HepG2 (cell line): Measurements from ENCODE around the gene CFAP92. TPM values are rescaled to one million over a fixed set of nuclear protein-coding genes. Genes with fewer than 3 reads are reported as not detected.

Experiments
- CREB3 ChIP-seq: sonication (generic); formaldehyde crosslinking; IDR thresholded peaks from 2 replicates; pipeline ENCODE4 v1.5.0; 2020; ENCODE audit warnings: missing genetic modification reagents
- CTCF ChIP-seq: sonication (generic); formaldehyde crosslinking; IDR thresholded peaks from 2 replicates; pipeline ENCODE4 v1.5.0; 2020; ENCODE audit warnings: mild to moderate bottlenecking, missing genetic modification reagents, moderate library complexity
- GATAD1 ChIP-seq: IDR thresholded peaks from 2 replicates; pipeline ENCODE4 v1.6.1; 2016; ENCODE audit warnings: missing genetic modification reagents, missing compliant biosample characterization
- NRL ChIP-seq: sonication (generic); formaldehyde crosslinking; IDR thresholded peaks from 2 replicates; pipeline ENCODE4 v1.5.0; 2020; ENCODE audit warnings: missing genetic modification reagents, mild to moderate bottlenecking, moderate library complexity, borderline replicate concordance
- RARG ChIP-seq: sonication (generic); formaldehyde crosslinking; IDR thresholded peaks from 2 replicates; pipeline ENCODE4 v1.4.0; 2020; ENCODE audit warnings: low read depth, mild to moderate bottlenecking, missing genetic modification reagents
- SRF ChIP-seq: IDR thresholded peaks from 2 replicates; pipeline ENCODE4 v1.6.1; 2011; ENCODE audit warnings: mild to moderate bottlenecking, low read depth, low read length, moderate library complexity
- STAG1 ChIP-seq: sonication (generic); formaldehyde crosslinking; IDR thresholded peaks from 2 replicates; pipeline ENCODE4 v1.4.0; 2020; ENCODE audit warnings: missing genetic modification reagents
- THAP11 ChIP-seq: IDR thresholded peaks from 2 replicates; pipeline ENCODE4 v1.6.1; 2016; ENCODE audit warnings: missing biosample characterization, missing genetic modification reagents
- ZNF138 ChIP-seq: sonication (generic); formaldehyde crosslinking; IDR thresholded peaks from 2 replicates; pipeline ENCODE4 v1.5.0; 2020; ENCODE audit warnings: mild to moderate bottlenecking, low read depth, missing genetic modification reagents
- ZNF3 ChIP-seq: IDR thresholded peaks from 2 replicates; pipeline ENCODE4 v1.7.0; 2017; ENCODE audit warnings: inconsistent platforms
- ZNF318 ChIP-seq: sonication (generic); formaldehyde crosslinking; IDR thresholded peaks from 2 replicates; pipeline ENCODE4 v1.4.0; 2020; ENCODE audit warnings: mild to moderate bottlenecking, missing genetic modification reagents
- ZNF484 ChIP-seq: sonication (generic); formaldehyde crosslinking; IDR thresholded peaks from 2 replicates; pipeline ENCODE4 v1.5.1; 2020; ENCODE audit warnings: mild to moderate bottlenecking, low read depth, missing genetic modification reagents, borderline replicate concordance
- ZNF709 ChIP-seq: sonication (generic); formaldehyde crosslinking; IDR thresholded peaks from 2 replicates; pipeline ENCODE4 v1.5.0; 2020; ENCODE audit warnings: mild to moderate bottlenecking, missing genetic modification reagents
- ZNF775 ChIP-seq: sonication (generic); formaldehyde crosslinking; IDR thresholded peaks from 2 replicates; pipeline ENCODE4 v1.4.0; 2020; ENCODE audit warnings: missing genetic modification reagents, mild to moderate bottlenecking, moderate library complexity, borderline replicate concordance
- ZSCAN22 ChIP-seq: sonication (generic); formaldehyde crosslinking; IDR thresholded peaks from 2 replicates; pipeline ENCODE4 v1.4.0; 2020; ENCODE audit warnings: mild to moderate bottlenecking, missing genetic modification reagents
- polyA plus RNA-seq, 8 experiments: library from polyadenylated mRNA; depleted of rRNA in 3 of 8; stranded (reverse) in 7 of 8; unstranded in 1 of 8; fragments of >200 nt; fragmentation: Illumina TruSeq in 4 of 8; extraction: Trizol in 4 of 8; gene quantifications; 2 replicates each; pipeline versions ENCODE4 v1.2.1 to v1.2.3, GENCODE V29; 2011 to 2016; ENCODE audit warnings: low read depth in 4 of 8, missing spikeins in 1 of 8, mixed read lengths in 1 of 8; ENCODE audit not compliant: insufficient read depth in 1 of 8
- total RNA-seq, 5 experiments: library from RNA; depleted of rRNA; stranded (reverse); fragments of >200 nt; fragmentation: Illumina TruSeq; extraction: Trizol; gene quantifications; 2 replicates each; pipeline ENCODE4 v1.2.3, GENCODE V29; 2016; ENCODE audit warnings: low read depth in 1 of 5

The CFAP92 gene
- total and polyA plus RNA-seq, 2 of the 13 experiments (the other 11 are each of a cell fraction or from before 2014, with no cell fraction given) = 0.18 to 0.46 TPM

- TF ChIP-seq CREB3 (no peak), THAP11 (no peak), ZNF484 (CRISPR knock-in tag) (no peak), ZNF775 (no peak), ZNF138 (CRISPR knock-in tag) (no peak), ZNF709 (no peak), ZSCAN22 (CRISPR knock-in tag) (no peak), STAG1 (CRISPR knock-in tag) (peak; percentile 64), RARG (no peak), NRL (CRISPR knock-in tag) (no peak), CTCF (peak; percentile 55), ZNF3 (CRISPR knock-in tag) (peak; percentile 66; the same call in 1 of the 2 replicates), GATAD1 (CRISPR knock-in tag) (no peak), ZNF318 (no peak), SRF (no peak)
Measured at GRCh38 chr3:129023909-129024308, 30.0 kb upstream of the CFAP92 start (continued).
